ENCODE data around the gene PTPRK. TPM values are rescaled to one million over a fixed set of nuclear protein-coding genes. Genes with fewer than 3 reads are reported as not detected.

PTPRK gene
- polyA plus RNA-seq, 3 donors: 0.01 TPM; not detected in 2

GRCh38 chr6:128271011-128271410 is 249.4 kb downstream of the PTPRK start:
- Histone ChIP-seq H3K4me2 (replicated peaks; ENCODE audit: extremely low read depth, low read length, poor library complexity, severe bottlenecking) (no peak overlapping the region), H3K9ac (ENCODE audit: insufficient read depth, low read length, poor library complexity, severe bottlenecking) (no peak overlapping the region), H3K27ac (ENCODE audit: low read depth in 1 of 2, low read length in 2 of 2) (no peak overlapping the region), H4K20me1 (ENCODE audit: insufficient read depth, low read length) (no peaks in the 10 kb centered on the region), H3K4me1 (ENCODE audit: control insufficient read depth in 1 of 2, insufficient read depth in 2 of 2, low read length in 2 of 2) (no peaks in the 10 kb centered on the region), H3K9me3 (replicated peaks in 1 of 2; ENCODE audit: control insufficient read depth in 1 of 2, insufficient read depth in 1 of 2, low read length in 2 of 2) (no peaks in the 10 kb centered on the region), H3K27me3 (ENCODE audit: control insufficient read depth in 2 of 2, insufficient read depth in 2 of 2, low read length in 2 of 2) (no peaks in the 10 kb centered on the region), H3K36me3 (replicated peaks in 1 of 2; ENCODE audit: control insufficient read depth in 1 of 2, insufficient read depth in 2 of 2, low read length in 2 of 2) (no peaks in the 10 kb centered on the region), H3K4me3 (replicated peaks in 1 of 3; ENCODE audit: low read depth in 2 of 3, low read length in 3 of 3) (no peak overlapping the region), H2AFZ (ENCODE audit: insufficient read depth, low read depth, low read length, poor library complexity, severe bottlenecking) (no peak overlapping the region), H3K79me2 (ENCODE audit: insufficient read depth, low read length) (no peaks in the 10 kb centered on the region)
- Mint-ChIP-seq H3K9me3 (peaks cover 0 to 6% (median 0%) of the 10 kb centered on the region in 7 donors), H3K36me3 (no peaks in the 10 kb centered on the region), H3K4me1 (no peaks in the 10 kb centered on the region), H3K27ac (no peak overlapping the region), H3K4me3 (no peak overlapping the region), H3K27me3 (ENCODE audit: low read depth in 3 of 3) (no peaks in the 10 kb centered on the region)
- no peak for DNase-seq
- WGBS (ENCODE audit: insufficient coverage): no CpG with 5 or more reads among the region's 2 CpGs
- intact Hi-C loops (cut with micrococcal nuclease): no loop called here
- TF ChIP-seq CTCF (IDR thresholded peaks at IDR 0.05): no peak

DNA sequence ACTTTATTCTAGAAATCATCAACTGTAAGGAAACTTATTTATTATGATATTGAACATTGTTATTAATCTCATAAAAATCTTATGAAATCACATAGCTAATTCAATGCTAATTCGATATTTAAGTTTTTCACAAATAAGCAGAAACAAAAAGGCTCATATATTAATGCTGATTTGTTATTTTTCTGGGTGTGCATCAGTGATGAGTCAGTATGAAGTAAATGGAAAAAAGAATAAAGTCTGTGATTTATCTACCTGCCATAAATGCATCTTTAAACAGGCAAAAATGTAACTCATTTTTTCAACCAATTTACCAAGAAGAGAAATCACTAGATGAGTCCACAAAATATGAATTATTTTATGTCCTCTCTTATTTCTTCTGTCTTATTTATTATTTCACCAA is 253.5 kb downstream of the PTPRK start:
- no peak overlapping the region for H3K27ac Mint-ChIP-seq
- H3K4me3 Mint-ChIP-seq: no peak overlapping the region
- TF ChIP-seq CTCF (IDR thresholded peaks at IDR 0.05): no peak
- no peaks in the 10 kb centered on the region for H3K36me3 ChIP-seq (replicated peaks in 1 of 2; ENCODE audit: control insufficient read depth in 1 of 2, insufficient read depth in 2 of 2, low read length in 2 of 2)
- H2AFZ ChIP-seq (ENCODE audit: insufficient read depth, low read depth, low read length, poor library complexity, severe bottlenecking): no peak overlapping the region
- no peaks in the 10 kb centered on the region for H3K79me2 ChIP-seq (ENCODE audit: insufficient read depth, low read length)
- no peaks in the 10 kb centered on the region for H3K4me1 ChIP-seq (ENCODE audit: control insufficient read depth in 1 of 2, insufficient read depth in 2 of 2, low read length in 2 of 2)
- no peaks in the 10 kb centered on the region for H4K20me1 ChIP-seq (ENCODE audit: insufficient read depth, low read length)
- WGBS (ENCODE audit: insufficient coverage): no CpG with 5 or more reads among the region's 1 CpG
- no peaks in the 10 kb centered on the region for H3K9me3 ChIP-seq (replicated peaks in 1 of 2; ENCODE audit: control insufficient read depth in 1 of 2, insufficient read depth in 1 of 2, low read length in 2 of 2)
- H3K27me3 ChIP-seq (ENCODE audit: control insufficient read depth in 2 of 2, insufficient read depth in 2 of 2, low read length in 2 of 2): no peaks in the 10 kb centered on the region
- H3K9me3 Mint-ChIP-seq: peaks cover 0 to 9% (median 2%) of the 10 kb centered on the region in 7 donors
- no peak for DNase-seq
- H3K36me3 Mint-ChIP-seq: no peaks in the 10 kb centered on the region
- H3K4me2 ChIP-seq (replicated peaks; ENCODE audit: extremely low read depth, low read length, poor library complexity, severe bottlenecking): no peak overlapping the region
- no peak overlapping the region for H3K4me3 ChIP-seq (replicated peaks in 1 of 3; ENCODE audit: low read depth in 2 of 3, low read length in 3 of 3)
- intact Hi-C loops (cut with micrococcal nuclease): no loop called here
- no peaks in the 10 kb centered on the region for H3K4me1 Mint-ChIP-seq
- no peaks in the 10 kb centered on the region for H3K27me3 Mint-ChIP-seq (ENCODE audit: low read depth in 3 of 3)
- H3K9ac ChIP-seq (ENCODE audit: insufficient read depth, low read length, poor library complexity, severe bottlenecking): no peak overlapping the region
- no peak overlapping the region for H3K27ac ChIP-seq (ENCODE audit: low read depth in 1 of 2, low read length in 2 of 2)

All from CD14-positive monocyte (primary cell).